ENCODE results near the gene MAB21L3.

MAB21L3 gene

GRCh38 chr1:116111524-116112021 is 374 bp downstream of the MAB21L3 start:
- no peak for DNase-seq (ENCODE audit: low spot score)

GRCh38 chr1:116112388-116113140 is 1.4 kb downstream of the MAB21L3 start:
- DNase-seq (ENCODE audit: low spot score) = no peak

- no peak for DNase-seq (ENCODE audit: low spot score)
These were observed 2.4 kb downstream of the MAB21L3 start for GRCh38 chr1:116113615-116114014.

GRCh38 chr1:116115476-116116439 is 4.6 kb downstream of the MAB21L3 start:
- peak; percentile 71 for DNase-seq (ENCODE audit: low spot score)

GRCh38 chr1:116118471-116118870 is 7.3 kb downstream of the MAB21L3 start:
- no peak for DNase-seq (ENCODE audit: low spot score)

GRCh38 chr1:116119876-116120275 is 8.7 kb downstream of the MAB21L3 start:
- no peak for DNase-seq (ENCODE audit: low spot score)

GRCh38 chr1:116122955-116123757 is 12.0 kb downstream of the MAB21L3 start:
- DNase-seq (ENCODE audit: low spot score) = peak; percentile 82

GRCh38 chr1:116123837-116124533 is 12.8 kb downstream of the MAB21L3 start:
- DNase-seq (ENCODE audit: low spot score) = no peak

- DNase-seq (ENCODE audit: low spot score) = no peak
These were observed 14.6 kb downstream of the MAB21L3 start for GRCh38 chr1:116125758-116126157.

GRCh38 chr1:116126281-116126680 is 15.1 kb downstream of the MAB21L3 start:
- DNase-seq (ENCODE audit: low spot score) = no peak

- no peak for DNase-seq (ENCODE audit: low spot score)
These were observed 16.1 kb downstream of the MAB21L3 start for GRCh38 chr1:116127123-116127847.

- no peak for DNase-seq (ENCODE audit: low spot score)
These were observed 16.8 kb downstream of the MAB21L3 start for GRCh38 chr1:116127848-116128540.

- no peak for DNase-seq (ENCODE audit: low spot score)
These were observed 17.5 kb downstream of the MAB21L3 start for GRCh38 chr1:116128664-116129063.

- DNase-seq (ENCODE audit: low spot score) = no peak
These were observed 18.3 kb downstream of the MAB21L3 start for GRCh38 chr1:116129537-116129936.

- no peak for DNase-seq (ENCODE audit: low spot score)
These were observed 19.2 kb downstream of the MAB21L3 start for GRCh38 chr1:116130356-116130755.

GRCh38 chr1:116131170-116131569 is 20.0 kb downstream of the MAB21L3 start:
- no peak for DNase-seq (ENCODE audit: low spot score)

GRCh38 chr1:116131866-116132605 is 20.8 kb downstream of the MAB21L3 start:
- no peak for DNase-seq (ENCODE audit: low spot score)

GRCh38 chr1:116133696-116134475 is 22.7 kb downstream of the MAB21L3 start:
- DNase-seq (ENCODE audit: low spot score) = no peak

- DNase-seq (ENCODE audit: low spot score) = no peak
These were observed 23.2 kb downstream of the MAB21L3 start for GRCh38 chr1:116134476-116134773.

Data from hepatic stellate cell (primary cell).